Neural progenitor cell (in vitro differentiated cells): ENCODE data around the gene NFATC1.

ENCODE experiments used
- EZH2 ChIP-seq: fragments of 200-600 bp; sonication (generic); IDR thresholded peaks from 2 replicates; pipeline ENCODE4 v1.6.1; 2017; ENCODE audit warnings: antibody characterized with exemption, mild to moderate bottlenecking, moderate library complexity
- TF ChIP-seq, protein P1 (sequence below): fragments of 200-600 bp; sonication (generic); IDR thresholded peaks from 2 replicates; pipeline ENCODE4 v1.5.1; 2017; ENCODE audit warnings: antibody characterized with exemption, mild to moderate bottlenecking

DNA sequence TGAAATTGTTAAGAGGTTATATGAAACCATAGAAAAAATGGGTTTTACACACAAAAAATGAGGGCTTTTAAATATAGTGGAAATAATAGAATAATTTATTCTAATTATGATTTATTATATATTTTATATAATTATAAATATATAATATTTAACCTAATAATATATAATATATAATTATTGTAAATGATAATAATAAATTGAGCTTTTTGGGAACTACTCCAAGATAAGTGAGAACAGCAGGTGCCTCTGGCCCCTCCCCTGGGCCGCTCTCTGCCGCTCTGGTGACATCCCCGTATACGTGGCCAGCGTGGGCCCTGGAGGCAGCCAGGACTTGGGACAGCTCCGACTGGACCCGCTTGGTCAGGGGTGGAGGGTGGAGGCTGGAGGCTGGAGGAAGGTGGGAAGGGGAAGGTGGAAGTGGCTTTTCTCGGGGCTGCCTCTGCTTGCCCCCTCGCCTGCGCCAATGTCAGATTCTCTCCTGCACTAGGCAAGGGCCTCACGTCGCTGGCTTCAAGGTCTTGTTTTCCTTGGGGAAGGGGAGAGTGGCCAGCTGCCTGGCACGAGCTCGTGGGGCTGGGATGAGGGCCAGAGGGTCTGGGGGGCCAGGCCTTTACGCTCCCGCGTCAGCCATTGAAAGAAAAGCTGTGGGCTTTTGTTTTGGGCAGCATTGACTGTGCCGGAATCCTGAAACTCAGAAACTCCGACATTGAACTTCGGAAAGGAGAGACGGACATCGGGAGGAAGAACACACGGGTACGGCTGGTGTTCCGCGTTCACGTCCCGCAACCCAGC, 54.8 kb downstream of the NFATC1 start:
- TF ChIP-seq, protein P1, sequence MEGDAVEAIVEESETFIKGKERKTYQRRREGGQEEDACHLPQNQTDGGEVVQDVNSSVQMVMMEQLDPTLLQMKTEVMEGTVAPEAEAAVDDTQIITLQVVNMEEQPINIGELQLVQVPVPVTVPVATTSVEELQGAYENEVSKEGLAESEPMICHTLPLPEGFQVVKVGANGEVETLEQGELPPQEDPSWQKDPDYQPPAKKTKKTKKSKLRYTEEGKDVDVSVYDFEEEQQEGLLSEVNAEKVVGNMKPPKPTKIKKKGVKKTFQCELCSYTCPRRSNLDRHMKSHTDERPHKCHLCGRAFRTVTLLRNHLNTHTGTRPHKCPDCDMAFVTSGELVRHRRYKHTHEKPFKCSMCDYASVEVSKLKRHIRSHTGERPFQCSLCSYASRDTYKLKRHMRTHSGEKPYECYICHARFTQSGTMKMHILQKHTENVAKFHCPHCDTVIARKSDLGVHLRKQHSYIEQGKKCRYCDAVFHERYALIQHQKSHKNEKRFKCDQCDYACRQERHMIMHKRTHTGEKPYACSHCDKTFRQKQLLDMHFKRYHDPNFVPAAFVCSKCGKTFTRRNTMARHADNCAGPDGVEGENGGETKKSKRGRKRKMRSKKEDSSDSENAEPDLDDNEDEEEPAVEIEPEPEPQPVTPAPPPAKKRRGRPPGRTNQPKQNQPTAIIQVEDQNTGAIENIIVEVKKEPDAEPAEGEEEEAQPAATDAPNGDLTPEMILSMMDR: no peak
- TF ChIP-seq EZH2: no peak
